SK-N-SH (cell line): ENCODE measurements around the gene GPATCH1. TPM values are rescaled to one million over a fixed set of nuclear protein-coding genes. Genes with fewer than 3 reads are reported as not detected.

Source experiments
- CTCF ChIA-PET: fragments of 300-600, 350-600 bp; formaldehyde crosslinking; extraction: SDS; loops from one replicate; lab custom pipeline; 2021; lab: Yijun Ruan, JAX
- POLR2A ChIA-PET: fragments of 350-600 bp; sonication (Branson Sonifier 250); formaldehyde crosslinking; extraction: SDS; loops from one replicate; lab custom pipeline; 2020; ENCODE audit warnings: antibody characterized with exemption, inconsistent platforms; lab: Yijun Ruan, JAX
- DNase-seq: peaks from one replicate; pipeline ENCODE4 v3.0.0; 2012
- H2AFZ ChIP-seq: fragments of 200-600 bp; sonication (generic); 2 replicates; pipeline ENCODE4 v1.8.1; 2016; ENCODE audit warnings: antibody characterized with exemption, mild to moderate bottlenecking, low read depth
- H3F3A ChIP-seq: fragments of 200-600 bp; sonication (generic); replicated peaks from 2 replicates; pipeline ENCODE3; 2016; ENCODE audit warnings: antibody characterized with exemption, mild to moderate bottlenecking; ENCODE audit not compliant: insufficient read depth
- H3K27ac ChIP-seq, 2 experiments: fragments of 200-500 bp in 1 of 2; fragments of 200-600 bp in 1 of 2; sonication (Bioruptor generic) in 1 of 2; sonication (generic), shearing (Covaris generic) in 1 of 2; 2 replicates each; pipeline versions ENCODE4 v1.5.1 to v1.6.1; 2014 to 2016; ENCODE audit warnings: low read depth in 2 of 2, inconsistent platforms in 1 of 2, low read length in 1 of 2, mild to moderate bottlenecking in 1 of 2, mixed read lengths in 1 of 2
- H3K27me3 ChIP-seq: fragments of 200-600 bp; sonication (generic), shearing (Covaris generic); 2 replicates; pipeline ENCODE4 v1.6.1; 2016; ENCODE audit warnings: mixed run types; ENCODE audit not compliant: insufficient read depth
- H3K36me3 ChIP-seq, 2 experiments: fragments of 200-500 bp in 1 of 2; fragments of 200-600 bp in 1 of 2; sonication (Bioruptor generic) in 1 of 2; sonication (generic) in 1 of 2; replicated peaks in 1 of 2; 2 replicates each; pipeline versions ENCODE3 to v1.5.1; 2014 to 2016; ENCODE audit warnings: low read length in 1 of 2, mild to moderate bottlenecking in 1 of 2; ENCODE audit not compliant: insufficient read depth in 2 of 2, control insufficient read depth in 1 of 2
- H3K4me1 ChIP-seq, 2 experiments: fragments of 200-500 bp in 1 of 2; fragments of 200-600 bp in 1 of 2; sonication (Bioruptor generic) in 1 of 2; sonication (generic), shearing (Covaris generic) in 1 of 2; 2 replicates each; pipeline versions ENCODE4 v1.5.1 to v1.6.1; 2014 to 2016; ENCODE audit warnings: low read depth in 1 of 2, low read length in 1 of 2, mixed run types in 1 of 2; ENCODE audit not compliant: insufficient read depth in 2 of 2, control insufficient read depth in 1 of 2
- H3K4me2 ChIP-seq: fragments of 200-600 bp; sonication (generic), shearing (Covaris generic); 2 replicates; pipeline ENCODE4 v1.6.1; 2017; ENCODE audit warnings: mixed run types
- H3K4me3 ChIP-seq, 2 experiments: fragments of 200-500 bp in 1 of 2; fragments of 200-600 bp in 1 of 2; sonication (Bioruptor generic) in 1 of 2; sonication (generic), shearing (Covaris generic) in 1 of 2; 2 replicates each; pipeline versions ENCODE4 v1.5.1 to v1.8.1; 2014 to 2016; ENCODE audit warnings: low read depth in 2 of 2, inconsistent platforms in 1 of 2, low read length in 1 of 2, mild to moderate bottlenecking in 1 of 2, mixed read lengths in 1 of 2, moderate library complexity in 1 of 2
- H3K79me2 ChIP-seq: fragments of 200-600 bp; sonication (generic); 2 replicates; pipeline ENCODE4 v1.8.1; 2017; ENCODE audit warnings: mild to moderate bottlenecking; ENCODE audit not compliant: insufficient read depth
- H3K9ac ChIP-seq: fragments of 200-600 bp; sonication (generic); 2 replicates; pipeline ENCODE4 v1.6.1; 2017; ENCODE audit warnings: mixed run types
- H3K9me2 ChIP-seq: fragments of 200-600 bp; sonication (generic); 2 replicates; pipeline ENCODE4 v1.6.1; 2017; ENCODE audit warnings: mixed run types
- H3K9me3 ChIP-seq: fragments of 200-600 bp; sonication (generic); 2 replicates; pipeline ENCODE4 v1.6.1; 2017; ENCODE audit warnings: mixed run types, mild to moderate bottlenecking, moderate library complexity
- H4K20me1 ChIP-seq: fragments of 200-600 bp; sonication (generic); 2 replicates; pipeline ENCODE4 v1.6.1; 2017; ENCODE audit warnings: mild to moderate bottlenecking, mixed run types; ENCODE audit not compliant: insufficient read depth
- MEF2A ChIP-seq: IDR thresholded peaks from 2 replicates; pipeline ENCODE4 v1.4.0; 2012; ENCODE audit warnings: low read depth, borderline replicate concordance
- NFIC ChIP-seq: IDR thresholded peaks from 2 replicates; pipeline ENCODE4 v1.4.0; 2012; ENCODE audit warnings: borderline replicate concordance
- NRF1 ChIP-seq: IDR thresholded peaks from 2 replicates; pipeline ENCODE4 v1.6.1; 2012; ENCODE audit warnings: low read depth, mild to moderate bottlenecking, low read length
- RAD21 ChIP-seq: IDR thresholded peaks from 2 replicates; pipeline ENCODE4 v1.6.1; 2012; ENCODE audit warnings: mild to moderate bottlenecking, low read length
- WGBS: methylation state at CpG from one replicate; pipeline ENCODE4 v1.1.6; 2017; ENCODE audit warnings: low lambda C conversion rate; 5-methylcytosine and 5-hydroxymethylcytosine counted together
- polyA plus RNA-seq, 3 experiments: library from polyadenylated mRNA; depleted of rRNA; stranded (reverse); fragments of >200 nt; gene quantifications; 2 replicates each; pipeline ENCODE4 v1.2.3, GENCODE V29; 2012
- TF ChIP-seq, protein P1 (sequence below): fragments of 150-350 bp; IDR thresholded peaks from 2 replicates; pipeline ENCODE4 v1.6.1; 2016; ENCODE audit warnings: mild to moderate bottlenecking, low read depth, low read length

Gene GPATCH1
- polyA plus RNA-seq, 1 of the 3 experiments (the other 2 are of a cell fraction), result 5.9 TPM

DNA sequence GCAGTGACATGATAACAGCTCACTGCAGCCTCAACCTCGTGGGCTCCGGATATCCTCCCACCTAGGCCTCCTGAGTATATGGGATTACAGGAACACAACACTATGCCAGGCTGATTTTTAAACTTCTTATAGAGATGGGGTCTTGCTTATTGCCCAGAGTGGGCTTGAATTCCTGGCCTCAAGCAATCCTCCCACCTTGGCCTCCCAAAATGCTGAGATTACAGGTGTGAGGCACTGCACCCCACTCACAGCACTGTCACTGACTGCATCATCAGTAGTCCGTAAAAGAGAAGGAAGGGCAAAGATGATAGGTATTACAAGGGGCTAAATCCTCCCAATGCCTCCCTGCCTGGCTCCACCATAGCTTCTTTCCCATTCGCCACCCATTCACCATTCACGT lies 20.4 kb upstream of the GPATCH1 start:
- no peak for DNase-seq
- H3K9me2 ChIP-seq, result no peaks in the 10 kb centered on the region
- WGBS, result 94% methylated on average over 5 of the region's 5 CpGs
- H3F3A ChIP-seq, result no peaks in the 10 kb centered on the region
- H2AFZ ChIP-seq, result no peak overlapping the region
- no peak overlapping the region for H3K27ac ChIP-seq
- no peak overlapping the region for H3K9ac ChIP-seq
- ChIA-PET CTCF (interaction anchor here (0.8 kb wide), 1 partner anchor 84 kb away, joined by 3 read pairs; no protein-coding TSS in a partner anchor), POLR2A (no interaction called here)
- H4K20me1 ChIP-seq, result no peaks in the 10 kb centered on the region
- H3K4me2 ChIP-seq, result no peak overlapping the region
- peaks cover 22% of the 10 kb centered on the region; the same call in 1 of the 2 replicates for H3K79me2 ChIP-seq
- no peaks in the 10 kb centered on the region for H3K9me3 ChIP-seq
- no peaks in the 10 kb centered on the region for H3K27me3 ChIP-seq
- no peak for TF ChIP-seq RAD21
- H3K36me3 ChIP-seq, result no peaks in the 10 kb centered on the region
- H3K4me1 ChIP-seq, result peaks cover 3 to 7% of the 10 kb centered on the region in 2 experiments; a peak in 2 of 4 replicates
- H3K4me3 ChIP-seq, result no peak overlapping the region

DNA sequence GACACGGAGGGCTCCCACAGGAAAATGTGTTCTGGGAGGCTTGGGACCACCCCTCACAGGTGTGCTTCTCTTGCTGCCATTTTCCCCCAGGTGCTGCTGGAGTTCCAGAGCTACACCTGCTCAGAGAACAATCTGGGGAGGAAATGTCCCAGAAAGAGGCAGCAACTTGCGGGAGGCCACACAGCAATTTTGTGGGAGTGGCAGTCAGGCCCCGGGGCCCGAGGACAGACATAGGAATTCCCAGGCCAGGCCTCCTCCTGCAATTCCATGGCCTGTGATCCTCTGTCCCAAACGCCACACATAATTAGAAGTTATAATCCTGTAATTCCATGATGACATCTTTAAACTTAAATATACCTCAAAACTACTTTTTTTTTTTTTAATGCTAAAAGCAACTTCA lies 18.1 kb upstream of the GPATCH1 start:
- no peak overlapping the region for H3K4me3 ChIP-seq
- WGBS, result 77% methylated on average over 5 of the region's 5 CpGs
- no peak for DNase-seq
- peaks cover 0 to 7% of the 10 kb centered on the region in 2 experiments; a peak in 1 of 4 replicates for H3K4me1 ChIP-seq
- H3K79me2 ChIP-seq, result peaks cover 22% of the 10 kb centered on the region; the same call in 1 of the 2 replicates
- no peak overlapping the region for H2AFZ ChIP-seq
- H3K36me3 ChIP-seq, result no peaks in the 10 kb centered on the region
- no peak overlapping the region for H3K9ac ChIP-seq
- CTCF ChIA-PET, result no interaction called here
- H3F3A ChIP-seq, result peaks cover 3% of the 10 kb centered on the region
- peak overlapping the region; percentile 63 for H3K4me2 ChIP-seq
- peak; percentile 4; the same call in 1 of the 2 replicates for TF ChIP-seq MEF2A
- TF ChIP-seq, protein P1, sequence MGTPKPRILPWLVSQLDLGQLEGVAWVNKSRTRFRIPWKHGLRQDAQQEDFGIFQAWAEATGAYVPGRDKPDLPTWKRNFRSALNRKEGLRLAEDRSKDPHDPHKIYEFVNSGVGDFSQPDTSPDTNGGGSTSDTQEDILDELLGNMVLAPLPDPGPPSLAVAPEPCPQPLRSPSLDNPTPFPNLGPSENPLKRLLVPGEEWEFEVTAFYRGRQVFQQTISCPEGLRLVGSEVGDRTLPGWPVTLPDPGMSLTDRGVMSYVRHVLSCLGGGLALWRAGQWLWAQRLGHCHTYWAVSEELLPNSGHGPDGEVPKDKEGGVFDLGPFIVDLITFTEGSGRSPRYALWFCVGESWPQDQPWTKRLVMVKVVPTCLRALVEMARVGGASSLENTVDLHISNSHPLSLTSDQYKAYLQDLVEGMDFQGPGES, result no peak
- no peak overlapping the region for H3K27ac ChIP-seq
- no peaks in the 10 kb centered on the region for H4K20me1 ChIP-seq
- H3K27me3 ChIP-seq, result no peaks in the 10 kb centered on the region
- H3K9me3 ChIP-seq, result no peaks in the 10 kb centered on the region
- POLR2A ChIA-PET, result interaction anchor here (1.2 kb wide), 1 partner anchor 18 kb away, joined by 5 read pairs; the partner anchor contains the start of gene GPATCH1
- no peaks in the 10 kb centered on the region for H3K9me2 ChIP-seq

DNA sequence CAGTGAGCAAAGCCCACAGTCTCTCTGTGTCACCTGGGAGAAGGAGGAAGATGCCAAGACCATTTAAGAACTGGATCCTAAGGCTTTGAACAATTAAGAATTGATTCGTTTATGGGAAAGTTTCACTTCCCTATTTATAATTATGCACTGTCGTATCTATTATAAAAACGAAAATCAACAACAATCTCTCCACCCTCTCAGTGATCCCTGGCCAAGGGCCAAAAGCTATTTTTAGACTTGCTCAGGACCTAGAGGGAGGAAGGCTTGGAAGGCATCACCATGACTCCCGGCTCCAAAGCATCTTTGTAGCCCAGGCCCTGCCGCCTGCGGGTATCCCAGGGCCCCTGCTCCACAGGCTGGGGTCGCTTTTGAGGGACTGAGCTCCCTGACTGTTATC lies 17.6 kb upstream of the GPATCH1 start:
- no peaks in the 10 kb centered on the region for H4K20me1 ChIP-seq
- no peak overlapping the region for H2AFZ ChIP-seq
- 0 out of 4 replicates have a peak overlapping the region, but pooled peaks of 1 of the 2 experiments have one; percentile 18 for H3K4me3 ChIP-seq
- peaks cover 22% of the 10 kb centered on the region; the same call in 1 of the 2 replicates for H3K79me2 ChIP-seq
- no peaks in the 10 kb centered on the region for H3K36me3 ChIP-seq
- no peaks in the 10 kb centered on the region for H3K27me3 ChIP-seq
- no peaks in the 10 kb centered on the region for H3K9me3 ChIP-seq
- peaks cover 0 to 7% of the 10 kb centered on the region in 2 experiments; a peak in 1 of 4 replicates for H3K4me1 ChIP-seq
- peaks cover 7% of the 10 kb centered on the region for H3F3A ChIP-seq
- TF ChIP-seq NFIC (0 out of 2 replicates have a peak, but pooled peaks have one; percentile 23), NRF1 (no peak)
- H3K9me2 ChIP-seq, result no peaks in the 10 kb centered on the region
- DNase-seq, result no peak
- H3K9ac ChIP-seq, result no peak overlapping the region
- WGBS, result 42% methylated on average over 6 of the region's 7 CpGs
- H3K4me2 ChIP-seq, result peak overlapping the region; percentile 63
- no peak overlapping the region for H3K27ac ChIP-seq
- ChIA-PET POLR2A (interaction anchor here (1.2 kb wide), 1 partner anchor 17 kb away, joined by 5 read pairs; the partner anchor contains the start of gene GPATCH1), CTCF (no interaction called here)
